Right lobe of liver (tissue), 4 donors: ENCODE measurements around the gene NDE1.
"Not testable (repeated sequence)": the region's sequence is repeated elsewhere in the genome, so short reads cannot be mapped to it uniquely, and the experiment has no call there.

Experiments used
- POLR2A ChIP-seq: fragments of 450-650 bp; IDR thresholded peaks from one replicate; pipeline ENCODE4 v1.6.1; 2017; ENCODE audit warnings: antibody characterized with exemption, mild to moderate bottlenecking
- TF ChIP-seq, protein P1 (sequence below), 4 donors: fragments of 200-600 bp in 3 of 4; fragments of 450-650 bp in 1 of 4; IDR thresholded peaks; one replicate each; pipeline versions ENCODE4 v1.5.1 to v1.8.0; 2016 to 2022; ENCODE audit warnings: antibody characterized with exemption in 4 of 4, mild to moderate bottlenecking in 2 of 4
- donor health status: DM: no; HTN: no; CAD: no.
- donor health status: DM: no; HTN: no; CAD: no.
- donor health status: DM: no; HTN: yes; CAD: no.

DNA sequence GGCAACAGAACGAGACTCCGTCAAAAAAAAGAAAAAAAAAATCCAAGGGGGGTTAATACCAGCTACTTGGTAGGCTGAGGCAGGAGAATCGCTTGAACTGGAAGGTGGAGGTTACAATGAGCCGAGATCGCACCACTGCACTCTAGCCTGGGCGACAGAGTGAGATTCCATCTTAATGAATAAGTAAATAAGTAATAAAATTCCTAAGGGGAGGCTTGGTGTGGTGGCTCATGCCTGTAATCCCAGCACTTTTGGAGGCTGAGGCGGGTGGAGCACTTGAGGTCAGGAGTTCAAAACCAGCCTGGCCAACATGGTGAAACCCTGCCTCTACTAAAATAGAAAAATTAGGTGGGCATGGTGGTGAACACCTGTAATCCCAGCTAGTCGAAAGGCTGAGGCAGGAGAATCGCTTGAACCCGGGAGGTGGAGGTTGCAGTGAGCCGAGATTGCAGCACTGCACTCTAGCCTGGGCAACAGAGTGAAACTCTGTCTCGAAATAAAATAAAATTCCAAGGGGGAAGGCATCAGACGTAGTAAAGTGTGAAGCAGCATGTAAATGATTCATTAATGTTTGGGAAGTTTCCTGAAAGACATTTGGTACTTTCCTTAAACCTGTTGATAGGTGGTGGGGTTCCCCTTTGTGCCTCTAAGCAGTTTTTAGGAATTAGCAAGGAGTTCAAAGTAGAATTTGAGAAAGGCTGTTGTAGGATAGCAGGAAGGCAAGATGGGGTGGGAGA is 3.3 kb upstream of the NDE1 start:
- TF ChIP-seq, protein P1, sequence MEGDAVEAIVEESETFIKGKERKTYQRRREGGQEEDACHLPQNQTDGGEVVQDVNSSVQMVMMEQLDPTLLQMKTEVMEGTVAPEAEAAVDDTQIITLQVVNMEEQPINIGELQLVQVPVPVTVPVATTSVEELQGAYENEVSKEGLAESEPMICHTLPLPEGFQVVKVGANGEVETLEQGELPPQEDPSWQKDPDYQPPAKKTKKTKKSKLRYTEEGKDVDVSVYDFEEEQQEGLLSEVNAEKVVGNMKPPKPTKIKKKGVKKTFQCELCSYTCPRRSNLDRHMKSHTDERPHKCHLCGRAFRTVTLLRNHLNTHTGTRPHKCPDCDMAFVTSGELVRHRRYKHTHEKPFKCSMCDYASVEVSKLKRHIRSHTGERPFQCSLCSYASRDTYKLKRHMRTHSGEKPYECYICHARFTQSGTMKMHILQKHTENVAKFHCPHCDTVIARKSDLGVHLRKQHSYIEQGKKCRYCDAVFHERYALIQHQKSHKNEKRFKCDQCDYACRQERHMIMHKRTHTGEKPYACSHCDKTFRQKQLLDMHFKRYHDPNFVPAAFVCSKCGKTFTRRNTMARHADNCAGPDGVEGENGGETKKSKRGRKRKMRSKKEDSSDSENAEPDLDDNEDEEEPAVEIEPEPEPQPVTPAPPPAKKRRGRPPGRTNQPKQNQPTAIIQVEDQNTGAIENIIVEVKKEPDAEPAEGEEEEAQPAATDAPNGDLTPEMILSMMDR (IDR thresholded peaks at IDR 0.05): not testable (repeated sequence)
- not testable (repeated sequence) for TF ChIP-seq POLR2A
